ENCODE data around the gene FXYD1. TPM values are rescaled to one million over a fixed set of nuclear protein-coding genes. Genes with fewer than 3 reads are reported as not detected.
"Not testable (repeated sequence)": the region's sequence is repeated elsewhere in the genome, so short reads cannot be mapped to it uniquely, and the experiment has no call there.

The FXYD1 gene
- total and polyA plus RNA-seq, 2 donors (not counting 3 experiments of a cell fraction or from before 2014, with no cell fraction given) = not detected

DNA sequence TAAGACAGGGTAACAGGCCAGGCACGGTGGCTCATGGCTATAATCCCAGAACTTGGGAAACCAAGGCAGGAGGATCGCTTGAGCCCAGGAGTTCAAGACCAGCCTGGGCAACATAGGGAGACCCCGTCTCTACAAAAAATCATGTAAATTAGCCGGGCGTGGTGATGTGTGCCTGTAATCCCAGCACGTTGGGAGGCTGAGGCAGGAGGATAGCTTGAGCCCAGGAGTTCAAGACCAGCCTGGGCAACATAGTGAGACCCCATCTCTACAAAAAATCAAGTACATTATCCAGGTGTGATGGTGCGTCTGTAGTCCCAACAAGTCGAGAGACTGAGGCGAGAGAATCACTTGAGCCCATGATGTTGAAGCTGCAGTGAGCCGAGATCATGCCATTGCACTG is 35.0 kb upstream of the FXYD1 start:
- H3K36me3 ChIP-seq (ENCODE audit: control insufficient read depth in 2 of 2, extremely low read depth in 1 of 2, insufficient read depth in 2 of 2, low read length in 2 of 2); H3K27ac ChIP-seq (ENCODE audit: insufficient read depth, low read depth, low read length); H3K9me3 ChIP-seq (replicated peaks; ENCODE audit: control insufficient read depth, insufficient read depth, low read length); H3K79me2 ChIP-seq (ENCODE audit: control insufficient read depth, insufficient read depth, low read length); H3K4me1 ChIP-seq (ENCODE audit: control insufficient read depth, extremely low read depth, insufficient read depth, low read length); H4K20me1 ChIP-seq (replicated peaks; ENCODE audit: control insufficient read depth, extremely low read depth, insufficient read depth, low read length); H3K9ac ChIP-seq (replicated peaks; ENCODE audit: extremely low read depth, insufficient read depth, low read length); BruUV-seq (replicated peaks); CTCF ChIA-PET; DNase-seq (ENCODE audit: low read depth, low spot score); H3K4me2 ChIP-seq (ENCODE audit: insufficient read depth, low read length); H3K27me3 ChIP-seq (ENCODE audit: control insufficient read depth in 2 of 2, insufficient read depth in 2 of 2, low read length in 2 of 2); H3K4me3 ChIP-seq (replicated peaks in 1 of 3; ENCODE audit: insufficient read depth in 1 of 3, low read depth in 1 of 3, low read length in 3 of 3); H3K9me1 ChIP-seq (replicated peaks; ENCODE audit: control insufficient read depth, extremely low read depth, insufficient read depth, low read length); H2AFZ ChIP-seq (ENCODE audit: low read depth, low read length); FAIRE-seq; intact Hi-C loops (cut with micrococcal nuclease); dilution Hi-C loops (cut with MboI; ENCODE audit: extremely low pct_ligation_motif_present, low sequenced_read_pairs): not testable (repeated sequence)
- POLR2A ChIA-PET = interaction anchor here (0.6 kb wide), 1 partner anchor 47 kb away, joined by 3 read pairs; no protein-coding TSS in a partner anchor

DNA sequence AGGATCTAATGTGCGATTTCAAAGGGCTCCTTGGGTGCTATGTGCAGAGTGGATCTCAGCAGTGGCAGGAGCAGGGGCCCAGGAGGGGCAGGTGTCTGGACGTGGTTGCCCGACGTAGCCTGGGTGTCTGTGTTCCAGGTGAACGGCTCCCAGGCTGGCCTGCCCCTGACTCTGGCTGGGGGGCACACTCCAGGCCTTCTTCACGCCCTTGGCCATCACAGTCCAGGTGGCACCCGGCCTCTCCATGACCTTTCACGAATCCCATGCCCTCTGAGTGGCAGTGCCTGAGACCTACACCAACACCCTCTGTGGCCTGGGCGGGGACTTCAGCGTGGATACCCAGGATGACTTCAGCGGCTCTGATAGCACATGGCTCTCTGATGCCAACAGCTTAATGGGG is 34.3 kb upstream of the FXYD1 start:
- CTCF ChIA-PET = no interaction called here
- TF ChIP-seq MYC (IDR thresholded peaks at IDR 0.05; ENCODE audit: low read depth, low read length) (no peak), JUN (IDR thresholded peaks at IDR 0.05; ENCODE audit: borderline replicate concordance, insufficient read depth, insufficient read length, low read depth) (no peak), POLR2AphosphoS5 (IDR thresholded peaks at IDR 0.05; ENCODE audit: insufficient read depth, low read depth, low read length) (no peak), FOS (IDR thresholded peaks at IDR 0.05; ENCODE audit: borderline replicate concordance, insufficient read depth, low read length) (no peak), GATA2 (IDR thresholded peaks at IDR 0.05; ENCODE audit: insufficient read depth, insufficient read length, low read depth, low read length) (no peak), EZH2 (IDR thresholded peaks at IDR 0.05; ENCODE audit: borderline replicate concordance, low read depth, low read length, severe bottlenecking) (no peak), POLR2A (IDR thresholded peaks at IDR 0.05; ENCODE audit: low read depth, low read length) (no peak)
- TF ChIP-seq, protein P1, sequence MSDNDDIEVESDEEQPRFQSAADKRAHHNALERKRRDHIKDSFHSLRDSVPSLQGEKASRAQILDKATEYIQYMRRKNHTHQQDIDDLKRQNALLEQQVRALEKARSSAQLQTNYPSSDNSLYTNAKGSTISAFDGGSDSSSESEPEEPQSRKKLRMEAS (IDR thresholded peaks at IDR 0.05; ENCODE audit: insufficient read depth, insufficient read length) = no peak
- TF ChIP-seq, protein P2, sequence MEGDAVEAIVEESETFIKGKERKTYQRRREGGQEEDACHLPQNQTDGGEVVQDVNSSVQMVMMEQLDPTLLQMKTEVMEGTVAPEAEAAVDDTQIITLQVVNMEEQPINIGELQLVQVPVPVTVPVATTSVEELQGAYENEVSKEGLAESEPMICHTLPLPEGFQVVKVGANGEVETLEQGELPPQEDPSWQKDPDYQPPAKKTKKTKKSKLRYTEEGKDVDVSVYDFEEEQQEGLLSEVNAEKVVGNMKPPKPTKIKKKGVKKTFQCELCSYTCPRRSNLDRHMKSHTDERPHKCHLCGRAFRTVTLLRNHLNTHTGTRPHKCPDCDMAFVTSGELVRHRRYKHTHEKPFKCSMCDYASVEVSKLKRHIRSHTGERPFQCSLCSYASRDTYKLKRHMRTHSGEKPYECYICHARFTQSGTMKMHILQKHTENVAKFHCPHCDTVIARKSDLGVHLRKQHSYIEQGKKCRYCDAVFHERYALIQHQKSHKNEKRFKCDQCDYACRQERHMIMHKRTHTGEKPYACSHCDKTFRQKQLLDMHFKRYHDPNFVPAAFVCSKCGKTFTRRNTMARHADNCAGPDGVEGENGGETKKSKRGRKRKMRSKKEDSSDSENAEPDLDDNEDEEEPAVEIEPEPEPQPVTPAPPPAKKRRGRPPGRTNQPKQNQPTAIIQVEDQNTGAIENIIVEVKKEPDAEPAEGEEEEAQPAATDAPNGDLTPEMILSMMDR (IDR thresholded peaks at IDR 0.05; ENCODE audit: extremely low read depth in 1 of 2, insufficient read depth in 1 of 2, low read depth in 1 of 2, low read length in 2 of 2) = no peak

More for the DNA sequence above, 34.3 kb upstream of the FXYD1 start:
- DNase-seq (ENCODE audit: low read depth, low spot score) (no peak), FAIRE-seq (no peak)
- Histone ChIP-seq H3K9me3 (replicated peaks; ENCODE audit: control insufficient read depth, insufficient read depth, low read length) (no peaks in the 10 kb centered on the region), H3K27me3 (ENCODE audit: control insufficient read depth in 2 of 2, insufficient read depth in 2 of 2, low read length in 2 of 2) (no peaks in the 10 kb centered on the region), H3K9me1 (replicated peaks; ENCODE audit: control insufficient read depth, extremely low read depth, insufficient read depth, low read length) (no peaks in the 10 kb centered on the region), H2AFZ (ENCODE audit: low read depth, low read length) (no peak overlapping the region), H3K27ac (ENCODE audit: insufficient read depth, low read depth, low read length) (no peak overlapping the region), H3K4me2 (ENCODE audit: insufficient read depth, low read length) (no peak overlapping the region), H3K4me1 (ENCODE audit: control insufficient read depth, extremely low read depth, insufficient read depth, low read length) (no peaks in the 10 kb centered on the region), H3K9ac (replicated peaks; ENCODE audit: extremely low read depth, insufficient read depth, low read length) (no peak overlapping the region), H3K36me3 (ENCODE audit: control insufficient read depth in 2 of 2, extremely low read depth in 1 of 2, insufficient read depth in 2 of 2, low read length in 2 of 2) (no peaks in the 10 kb centered on the region), H3K79me2 (ENCODE audit: control insufficient read depth, insufficient read depth, low read length) (no peaks in the 10 kb centered on the region), H4K20me1 (replicated peaks; ENCODE audit: control insufficient read depth, extremely low read depth, insufficient read depth, low read length) (no peaks in the 10 kb centered on the region), H3K4me3 (replicated peaks in 1 of 3; ENCODE audit: insufficient read depth in 1 of 3, low read depth in 1 of 3, low read length in 3 of 3) (no peak overlapping the region)
- intact Hi-C loops (cut with micrococcal nuclease) (no loop called here), dilution Hi-C loops (cut with MboI; ENCODE audit: extremely low pct_ligation_motif_present, low sequenced_read_pairs) (no loop called here)
- BruUV-seq (replicated peaks) = no TSS peak
- POLR2A ChIA-PET = interaction anchor here (0.6 kb wide), 1 partner anchor 47 kb away, joined by 3 read pairs; no protein-coding TSS in a partner anchor
